Coronary artery (tissue), 2 donors: ENCODE measurements around the gene NSUN2.
A peak's percentile ranks its signal among the peaks of the same experiment; 100 is the strongest.

Experiments
- DNase-seq: peaks from one replicate; pipeline ENCODE4 v3.0.0-alpha.2; 2017; ENCODE audit warnings: low spot score
- H3K27ac ChIP-seq, 2 donors: fragments of 200-600 bp; sonication (generic); one replicate each; pipeline ENCODE4 v1.5.1; 2016 to 2019
- H3K4me3 ChIP-seq: fragments of 200-600 bp; sonication (generic); 2 replicates; pipeline ENCODE4 v1.5.1; 2016; ENCODE audit warnings: mild to moderate bottlenecking, moderate library complexity
- TF ChIP-seq, protein P1 (sequence below): fragments of 200-600 bp; sonication (generic); IDR thresholded peaks from one replicate; pipeline ENCODE4 v1.5.1; 2019; ENCODE audit warnings: antibody characterized with exemption

Gene NSUN2

DNA sequence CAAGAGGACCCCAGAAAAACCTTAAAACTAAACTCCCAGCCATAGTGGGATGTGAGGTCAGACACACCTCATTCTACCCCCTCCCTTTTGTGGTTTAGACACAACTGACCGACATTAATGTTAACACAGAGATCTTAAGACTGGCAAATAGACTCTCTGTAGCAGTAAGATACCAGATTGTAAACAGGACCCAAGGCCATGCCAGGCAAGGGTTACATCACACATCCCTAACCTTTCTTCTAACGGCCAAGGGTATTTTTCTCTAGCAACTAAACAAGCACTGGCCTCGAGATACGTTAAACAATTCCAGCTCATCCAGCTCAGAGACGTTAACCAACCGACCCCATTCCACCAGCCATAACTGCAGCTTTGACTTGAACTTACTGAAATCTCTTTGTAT, 38.8 kb downstream of the NSUN2 start:
- no peak overlapping the region for H3K27ac ChIP-seq

DNA sequence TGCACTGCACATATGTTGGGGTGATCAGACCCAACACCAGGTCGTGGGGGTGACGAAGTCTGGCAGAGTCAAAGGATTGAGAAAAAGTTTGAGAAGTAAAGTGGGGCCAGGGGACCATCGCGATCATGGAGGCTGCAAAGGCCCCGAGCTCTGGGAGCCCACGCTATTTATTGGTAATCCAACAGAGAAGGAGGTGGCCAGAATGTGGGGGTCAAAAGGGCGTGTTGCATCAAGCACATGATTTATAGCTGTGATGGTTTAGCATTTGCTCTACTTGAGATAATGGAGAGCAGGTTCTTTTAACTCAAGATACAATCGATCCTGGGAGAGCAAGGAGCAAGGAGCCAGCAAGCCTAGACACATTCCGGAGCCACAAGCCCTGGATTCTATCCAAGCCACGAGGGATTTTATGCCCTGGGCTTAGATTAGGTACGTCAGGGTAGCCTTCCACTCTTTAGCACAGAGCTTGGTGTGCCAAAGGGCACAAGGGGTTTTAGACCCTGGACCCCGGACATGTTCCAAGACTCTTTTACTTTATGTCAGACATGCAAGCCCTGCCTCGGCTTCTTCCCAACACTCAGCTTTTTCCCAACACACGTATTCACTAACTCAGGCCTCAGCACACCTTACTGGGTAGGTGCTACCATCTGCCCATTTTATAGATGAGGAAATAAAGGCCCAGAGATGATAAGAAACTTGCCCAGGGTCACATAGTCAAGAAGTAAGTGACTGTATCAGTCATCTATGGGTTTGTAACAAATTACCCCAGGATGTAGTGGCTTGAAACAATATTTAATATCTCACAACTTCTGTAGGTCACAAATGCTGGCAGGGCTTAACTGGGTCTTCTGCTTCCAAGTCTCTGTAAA, 39.5 kb downstream of the NSUN2 start:
- Histone ChIP-seq H3K27ac (no peak overlapping the region), H3K4me3 (no peak overlapping the region)
- TF ChIP-seq, protein P1, sequence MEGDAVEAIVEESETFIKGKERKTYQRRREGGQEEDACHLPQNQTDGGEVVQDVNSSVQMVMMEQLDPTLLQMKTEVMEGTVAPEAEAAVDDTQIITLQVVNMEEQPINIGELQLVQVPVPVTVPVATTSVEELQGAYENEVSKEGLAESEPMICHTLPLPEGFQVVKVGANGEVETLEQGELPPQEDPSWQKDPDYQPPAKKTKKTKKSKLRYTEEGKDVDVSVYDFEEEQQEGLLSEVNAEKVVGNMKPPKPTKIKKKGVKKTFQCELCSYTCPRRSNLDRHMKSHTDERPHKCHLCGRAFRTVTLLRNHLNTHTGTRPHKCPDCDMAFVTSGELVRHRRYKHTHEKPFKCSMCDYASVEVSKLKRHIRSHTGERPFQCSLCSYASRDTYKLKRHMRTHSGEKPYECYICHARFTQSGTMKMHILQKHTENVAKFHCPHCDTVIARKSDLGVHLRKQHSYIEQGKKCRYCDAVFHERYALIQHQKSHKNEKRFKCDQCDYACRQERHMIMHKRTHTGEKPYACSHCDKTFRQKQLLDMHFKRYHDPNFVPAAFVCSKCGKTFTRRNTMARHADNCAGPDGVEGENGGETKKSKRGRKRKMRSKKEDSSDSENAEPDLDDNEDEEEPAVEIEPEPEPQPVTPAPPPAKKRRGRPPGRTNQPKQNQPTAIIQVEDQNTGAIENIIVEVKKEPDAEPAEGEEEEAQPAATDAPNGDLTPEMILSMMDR: no peak
- DNase-seq: no peak

More for the DNA sequence above, 38.8 kb downstream of the NSUN2 start:
- TF ChIP-seq, protein P1: no peak
- no peak for DNase-seq
- H3K4me3 ChIP-seq: no peak overlapping the region

DNA sequence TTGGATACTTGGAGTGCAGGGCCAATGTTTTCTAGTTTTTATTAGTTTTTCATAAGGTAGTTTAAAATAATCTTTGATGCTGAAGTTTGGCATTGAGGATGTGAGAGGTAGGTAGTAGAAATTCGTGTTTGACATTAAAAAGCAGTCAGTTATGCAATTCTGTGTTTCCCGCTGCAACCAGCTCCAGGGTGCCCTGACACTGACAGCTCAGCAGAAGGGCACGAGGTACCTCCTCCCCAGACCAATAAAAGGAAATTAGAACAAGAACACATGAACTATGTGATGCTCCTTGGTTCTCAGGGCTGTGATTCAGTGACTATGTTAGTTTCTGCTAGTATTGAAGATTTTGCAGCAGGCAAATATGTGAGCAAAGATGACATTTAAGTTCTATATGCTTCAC, 40.2 kb downstream of the NSUN2 start:
- H3K4me3 ChIP-seq: no peak overlapping the region
- TF ChIP-seq, protein P1: no peak

DNA sequence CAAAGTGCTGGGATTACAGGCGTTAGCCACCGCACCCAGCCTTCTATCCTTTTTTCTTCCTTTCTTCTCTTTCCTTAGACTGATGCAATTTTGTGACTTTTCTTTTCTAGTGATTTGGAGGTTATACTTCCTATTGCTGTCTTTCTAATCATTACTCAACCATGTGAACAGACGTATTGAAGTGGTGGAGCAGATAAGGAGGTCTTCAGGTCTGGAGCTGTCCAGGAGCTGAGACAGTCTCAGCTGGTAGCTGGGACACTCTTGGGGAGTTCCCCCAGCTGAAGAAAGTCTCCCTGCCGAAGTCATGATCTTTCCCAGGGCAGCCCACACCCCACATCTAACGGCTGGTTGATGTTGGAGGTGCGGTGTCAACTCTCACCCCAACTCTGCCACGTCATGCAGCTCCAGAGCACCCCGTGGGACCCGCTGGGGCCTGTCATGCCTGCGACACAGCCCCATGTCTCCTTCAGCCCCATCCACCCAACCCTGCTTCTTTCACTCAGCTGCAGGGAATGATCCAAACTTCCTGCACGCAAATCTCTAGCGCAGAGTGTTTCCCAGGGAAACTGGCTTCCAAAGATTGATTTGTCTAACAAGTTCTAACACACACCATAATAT, 41.1 kb downstream of the NSUN2 start:
- TF ChIP-seq, protein P1: no peak
- no peak overlapping the region for H3K27ac ChIP-seq

More for the DNA sequence above, 40.2 kb downstream of the NSUN2 start:
- no peak for DNase-seq
- no peak overlapping the region for H3K27ac ChIP-seq

DNA sequence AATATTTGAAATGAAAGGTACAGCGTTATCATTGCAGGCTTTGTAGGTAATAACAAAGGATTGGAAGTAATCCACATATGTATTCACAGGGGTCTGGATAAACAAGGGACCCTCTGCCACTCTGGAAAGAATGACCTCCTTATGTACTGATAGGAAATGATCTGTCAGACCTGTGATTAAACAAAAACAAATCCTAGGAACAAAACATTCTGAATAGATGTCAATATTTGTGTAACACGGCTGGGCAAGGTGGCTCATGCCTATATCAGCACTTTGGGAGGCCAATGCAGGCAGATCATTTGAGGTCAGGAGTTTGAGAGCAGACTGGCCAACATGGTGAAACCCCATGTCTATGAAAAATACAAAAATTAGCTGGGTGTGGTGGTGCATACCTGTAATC, 42.3 kb downstream of the NSUN2 start:
- H3K4me3 ChIP-seq: no peak overlapping the region
- TF ChIP-seq, protein P1: no peak
- DNase-seq: peak; percentile 38
- H3K27ac ChIP-seq: no peak overlapping the region

More for the DNA sequence above, 41.1 kb downstream of the NSUN2 start:
- DNase-seq: no peak
- H3K4me3 ChIP-seq: no peak overlapping the region

DNA sequence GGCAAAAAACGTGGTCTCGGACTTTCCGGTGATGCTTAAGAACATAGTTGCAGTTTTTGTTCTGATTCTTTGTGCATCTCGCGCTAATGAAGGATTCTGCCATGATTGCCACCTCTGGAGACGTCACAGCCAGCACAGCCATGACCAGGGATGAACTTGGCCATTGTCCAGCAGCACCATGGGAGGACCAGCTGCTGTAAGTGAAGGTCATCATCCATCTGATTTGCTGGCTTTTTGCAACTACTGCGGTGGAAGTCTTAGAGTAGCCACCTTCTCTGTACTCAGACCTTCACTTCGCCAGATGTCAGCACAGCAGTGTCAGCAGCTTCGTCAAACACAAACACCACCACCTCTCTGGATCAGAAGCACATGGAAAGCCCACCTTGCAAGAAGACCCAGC, 45.7 kb downstream of the NSUN2 start:
- Histone ChIP-seq H3K4me3 (no peak overlapping the region), H3K27ac (no peak overlapping the region)
- DNase-seq: peak; percentile 54
- TF ChIP-seq, protein P1: no peak
